Omental fat pad (tissue), 4 donors: Measurements from ENCODE around the gene F3. TPM values are rescaled to one million over a fixed set of nuclear protein-coding genes. Genes with fewer than 3 reads are reported as not detected.
A peak's percentile ranks its signal among the peaks of the same experiment; 100 is the strongest.

Experiments used
- ATAC-seq: fragments of 150-250 bp; one replicate; pipeline ENCODE4 v1.9.1; 2016; ENCODE audit warnings: mild to moderate bottlenecking, moderate library complexity; ENCODE audit not compliant: low FRiP score
- DNase-seq: peaks from one replicate; pipeline ENCODE4 v3.0.0-alpha.2; 2019; ENCODE audit warnings: low spot score
- total RNA-seq, 4 donors: library from RNA; depleted of rRNA; stranded (reverse); fragments of >200 nt; gene quantifications; one replicate each; pipeline ENCODE4 v1.1.0, GENCODE V29; 2016
- TF ChIP-seq, protein P1 (sequence below), 3 donors: fragments of 450-650 bp; IDR thresholded peaks; one replicate each; pipeline ENCODE4 v1.5.1; 2016 to 2017; ENCODE audit warnings: antibody characterized with exemption in 3 of 3, mild to moderate bottlenecking in 3 of 3, moderate library complexity in 2 of 3

The F3 gene
- total RNA-seq, 4 donors from 2014 or later, result 91.0 to 244 (median 186) TPM

DNA sequence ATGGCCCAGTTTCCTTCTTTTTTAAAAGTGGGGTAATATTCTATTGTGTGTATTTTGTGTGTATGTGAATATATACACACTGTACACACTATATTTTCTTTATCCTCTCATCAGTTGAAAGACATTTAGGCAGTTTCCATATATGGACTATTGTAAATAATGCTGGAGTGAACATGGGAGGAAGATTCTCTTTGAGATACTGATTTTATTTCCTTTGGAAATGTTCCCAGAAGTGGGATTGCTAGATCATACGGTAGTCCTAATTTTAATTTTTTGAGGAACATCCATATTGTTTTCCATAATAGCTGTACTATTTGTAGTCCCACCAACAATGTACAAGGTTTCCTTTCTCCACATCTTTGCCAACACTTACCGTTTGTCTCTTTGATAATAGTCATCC lies 51.0 kb downstream of the F3 start:
- DNase-seq, result no peak
- TF ChIP-seq, protein P1, sequence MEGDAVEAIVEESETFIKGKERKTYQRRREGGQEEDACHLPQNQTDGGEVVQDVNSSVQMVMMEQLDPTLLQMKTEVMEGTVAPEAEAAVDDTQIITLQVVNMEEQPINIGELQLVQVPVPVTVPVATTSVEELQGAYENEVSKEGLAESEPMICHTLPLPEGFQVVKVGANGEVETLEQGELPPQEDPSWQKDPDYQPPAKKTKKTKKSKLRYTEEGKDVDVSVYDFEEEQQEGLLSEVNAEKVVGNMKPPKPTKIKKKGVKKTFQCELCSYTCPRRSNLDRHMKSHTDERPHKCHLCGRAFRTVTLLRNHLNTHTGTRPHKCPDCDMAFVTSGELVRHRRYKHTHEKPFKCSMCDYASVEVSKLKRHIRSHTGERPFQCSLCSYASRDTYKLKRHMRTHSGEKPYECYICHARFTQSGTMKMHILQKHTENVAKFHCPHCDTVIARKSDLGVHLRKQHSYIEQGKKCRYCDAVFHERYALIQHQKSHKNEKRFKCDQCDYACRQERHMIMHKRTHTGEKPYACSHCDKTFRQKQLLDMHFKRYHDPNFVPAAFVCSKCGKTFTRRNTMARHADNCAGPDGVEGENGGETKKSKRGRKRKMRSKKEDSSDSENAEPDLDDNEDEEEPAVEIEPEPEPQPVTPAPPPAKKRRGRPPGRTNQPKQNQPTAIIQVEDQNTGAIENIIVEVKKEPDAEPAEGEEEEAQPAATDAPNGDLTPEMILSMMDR (IDR thresholded peaks at IDR 0.05), result no peak
- ATAC-seq, result no peak

DNA sequence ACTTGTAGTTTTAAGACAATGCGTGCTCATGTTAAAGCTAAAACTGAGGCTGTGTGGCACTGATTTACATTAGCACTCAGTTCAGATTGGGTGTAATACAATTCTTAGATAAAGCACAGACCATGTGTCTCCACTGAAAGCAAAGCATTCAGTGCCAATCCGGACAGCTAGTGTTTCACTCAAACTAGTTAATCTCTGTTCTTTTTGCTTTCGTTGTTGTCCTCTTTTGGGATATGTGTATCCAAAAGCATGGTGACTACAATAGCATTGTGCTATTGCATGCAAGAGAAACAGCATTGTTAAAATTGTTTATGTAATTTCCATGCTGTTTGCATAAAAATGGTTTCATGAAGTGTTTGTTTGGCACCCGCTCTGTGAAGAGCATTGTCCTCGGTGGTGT lies 54.6 kb downstream of the F3 start:
- ATAC-seq, result no peak
- DNase-seq, result no peak
- TF ChIP-seq, protein P1 (IDR thresholded peaks at IDR 0.05), result no peak

DNA sequence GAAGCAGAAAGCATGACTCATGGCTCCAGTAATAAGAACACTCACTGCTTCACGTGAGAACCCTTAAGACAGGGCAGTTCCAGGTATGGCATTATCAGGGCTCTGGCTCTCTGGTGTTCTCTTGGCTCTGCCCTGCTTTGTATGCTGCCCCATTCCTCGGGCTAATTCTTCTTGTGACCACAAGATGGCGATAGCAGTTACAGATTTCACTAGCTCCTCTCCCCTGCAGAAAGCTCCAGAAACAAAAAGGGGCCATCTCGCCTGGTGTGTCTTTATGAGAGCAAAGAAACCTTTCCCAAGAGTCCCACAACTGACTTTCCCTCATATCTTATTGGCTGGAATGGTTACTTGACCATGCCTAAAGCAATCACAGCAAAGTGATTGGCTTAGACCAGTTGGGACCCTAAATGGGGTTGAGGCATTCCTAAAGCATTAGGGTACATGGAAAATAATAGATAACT lies 60.1 kb downstream of the F3 start:
- DNase-seq (no peak), ATAC-seq (peak; percentile 94)
- TF ChIP-seq, protein P1 (IDR thresholded peaks at IDR 0.05), result peak in 1 of 3 donors; percentile 57

DNA sequence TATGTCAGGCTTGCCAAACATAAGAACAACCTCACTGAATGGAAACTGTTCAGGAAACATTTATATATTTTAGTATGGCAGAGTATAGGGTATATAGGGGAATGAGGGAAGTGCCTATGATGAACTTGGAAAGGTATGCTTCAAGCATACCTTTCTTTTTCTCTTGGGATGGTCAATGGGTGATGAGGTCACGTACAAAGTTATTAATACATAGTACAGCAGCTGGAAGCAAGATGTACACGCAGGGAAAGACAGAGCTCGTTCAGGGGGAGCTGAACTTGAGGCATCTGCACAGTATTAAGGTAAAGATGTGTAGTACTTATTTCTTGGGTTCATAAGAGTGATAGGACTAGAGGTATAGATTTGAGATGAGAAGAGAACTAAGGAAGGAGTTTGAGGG lies 61.9 kb downstream of the F3 start:
- ATAC-seq, result no peak
- TF ChIP-seq, protein P1 (IDR thresholded peaks at IDR 0.05), result no peak
- no peak for DNase-seq

Other genes starting within 250 kb of the F3 start
- 10 to 100 TPM; 18.5 to 43.5 (median 23.4) TPM for gene ABCD3, start 123.4 kb downstream of the F3 start, total RNA-seq